ENCODE measurements around the gene ABCC8.

Gene ABCC8

GRCh38 chr11:17490938-17491337 lies 14.3 kb upstream of the ABCC8 start:
- Histone ChIP-seq H3K4me1 (peaks cover 68% of the 10 kb centered on the region), H3K9ac (no peak overlapping the region), H3K9me3 (no peaks in the 10 kb centered on the region), H3K4me3 (no peak overlapping the region), H4K20me1 (peaks cover 6% of the 10 kb centered on the region; the same call in 1 of the 2 replicates), H3K27me3 (0 out of 2 replicates have a peak, but pooled peaks cover 3% of the 10 kb centered on the region), H3K36me3 (no peaks in the 10 kb centered on the region), H3K4me2 (peak overlapping the region; percentile 80), H3K27ac (no peak overlapping the region)
- TF ChIP-seq Cebpa-rat (IDR thresholded peaks at IDR 0.05) = no peak

GRCh38 chr11:17490232-17490631 lies 13.6 kb upstream of the ABCC8 start:
- H3K27me3 ChIP-seq = 0 out of 2 replicates have a peak, but pooled peaks cover 3% of the 10 kb centered on the region
- no peak; the same call in 1 of the 2 replicates for TF ChIP-seq Cebpa-rat (IDR thresholded peaks at IDR 0.05)
- H3K36me3 ChIP-seq = no peaks in the 10 kb centered on the region
- H3K4me3 ChIP-seq = no peak overlapping the region
- H3K4me2 ChIP-seq = peak overlapping the region; percentile 80
- peaks cover 61% of the 10 kb centered on the region for H3K4me1 ChIP-seq
- H3K9ac ChIP-seq = no peak overlapping the region
- peaks cover 6% of the 10 kb centered on the region; the same call in 1 of the 2 replicates for H4K20me1 ChIP-seq
- no peaks in the 10 kb centered on the region for H3K9me3 ChIP-seq
- H3K27ac ChIP-seq = no peak overlapping the region

- H3K27me3 ChIP-seq = 0 out of 2 replicates have a peak, but pooled peaks cover 3% of the 10 kb centered on the region
- H3K9me3 ChIP-seq = no peaks in the 10 kb centered on the region
- peaks cover 6% of the 10 kb centered on the region; the same call in 1 of the 2 replicates for H4K20me1 ChIP-seq
- H3K36me3 ChIP-seq = no peaks in the 10 kb centered on the region
- no peak overlapping the region for H3K27ac ChIP-seq
- no peak overlapping the region for H3K9ac ChIP-seq
- peak overlapping the region; percentile 80 for H3K4me2 ChIP-seq
- H3K4me3 ChIP-seq = no peak overlapping the region
- TF ChIP-seq Cebpa-rat (IDR thresholded peaks at IDR 0.05) = no peak
- H3K4me1 ChIP-seq = peaks cover 61% of the 10 kb centered on the region
These were observed 13.1 kb upstream of the ABCC8 start for GRCh38 chr11:17489751-17490150.

- Histone ChIP-seq H3K9me3 (no peaks in the 10 kb centered on the region), H4K20me1 (peaks cover 6% of the 10 kb centered on the region; the same call in 1 of the 2 replicates), H3K4me2 (peak overlapping the region; percentile 80), H3K27ac (no peak overlapping the region), H3K27me3 (0 out of 2 replicates have a peak, but pooled peaks cover 3% of the 10 kb centered on the region), H3K36me3 (no peaks in the 10 kb centered on the region), H3K9ac (no peak overlapping the region), H3K4me3 (no peak overlapping the region), H3K4me1 (peaks cover 54% of the 10 kb centered on the region)
- no peak for TF ChIP-seq Cebpa-rat (IDR thresholded peaks at IDR 0.05)
These were observed 11.9 kb upstream of the ABCC8 start for GRCh38 chr11:17488563-17488962.

GRCh38 chr11:17486646-17487045 lies 10.0 kb upstream of the ABCC8 start:
- H3K4me2 ChIP-seq = no peak overlapping the region
- no peaks in the 10 kb centered on the region for H3K27me3 ChIP-seq
- H3K4me1 ChIP-seq = peaks cover 40% of the 10 kb centered on the region
- H3K4me3 ChIP-seq = no peak overlapping the region
- no peaks in the 10 kb centered on the region for H3K36me3 ChIP-seq
- TF ChIP-seq Cebpa-rat (IDR thresholded peaks at IDR 0.05) = no peak
- H4K20me1 ChIP-seq = peaks cover 6% of the 10 kb centered on the region; the same call in 1 of the 2 replicates
- no peak overlapping the region for H3K9ac ChIP-seq
- H3K9me3 ChIP-seq = no peaks in the 10 kb centered on the region
- no peak overlapping the region for H3K27ac ChIP-seq

- peaks cover 11% of the 10 kb centered on the region for H3K4me1 ChIP-seq
- H3K27ac ChIP-seq = no peak overlapping the region
- no peaks in the 10 kb centered on the region for H3K36me3 ChIP-seq
- no peak for TF ChIP-seq Cebpa-rat (IDR thresholded peaks at IDR 0.05)
- no peaks in the 10 kb centered on the region for H3K9me3 ChIP-seq
- no peak overlapping the region for H3K9ac ChIP-seq
- no peaks in the 10 kb centered on the region for H4K20me1 ChIP-seq
- peaks cover 7% of the 10 kb centered on the region; the same call in 1 of the 2 replicates for H3K27me3 ChIP-seq
- no peak overlapping the region for H3K4me3 ChIP-seq
- H3K4me2 ChIP-seq = no peak overlapping the region
These were observed 6.9 kb upstream of the ABCC8 start for GRCh38 chr11:17483505-17483904.

- H3K4me2 ChIP-seq = no peak overlapping the region
- H3K27me3 ChIP-seq = peaks cover 23% of the 10 kb centered on the region
- H3K9me3 ChIP-seq = no peaks in the 10 kb centered on the region
- H3K36me3 ChIP-seq = no peaks in the 10 kb centered on the region
- H4K20me1 ChIP-seq = no peaks in the 10 kb centered on the region
- H3K27ac ChIP-seq = no peak overlapping the region
- peaks cover 8% of the 10 kb centered on the region; the same call in 1 of the 2 replicates for H3K4me1 ChIP-seq
- H3K9ac ChIP-seq = no peak overlapping the region
- H3K4me3 ChIP-seq = no peak overlapping the region
- TF ChIP-seq Cebpa-rat (IDR thresholded peaks at IDR 0.05) = no peak
These were observed 5.3 kb upstream of the ABCC8 start for GRCh38 chr11:17481905-17482304.

GRCh38 chr11:17479284-17480214 lies 2.9 kb upstream of the ABCC8 start:
- H3K4me1 ChIP-seq = peaks cover 13% of the 10 kb centered on the region; the same call in 1 of the 2 replicates
- H3K4me3 ChIP-seq = no peak overlapping the region
- TF ChIP-seq Cebpa-rat (IDR thresholded peaks at IDR 0.05) = no peak
- H3K27me3 ChIP-seq = peaks cover 46% of the 10 kb centered on the region
- H3K9ac ChIP-seq = no peak overlapping the region
- no peaks in the 10 kb centered on the region for H3K9me3 ChIP-seq
- no peak overlapping the region for H3K4me2 ChIP-seq
- H3K27ac ChIP-seq = no peak overlapping the region
- H4K20me1 ChIP-seq = peaks cover 9% of the 10 kb centered on the region; the same call in 1 of the 2 replicates
- no peaks in the 10 kb centered on the region for H3K36me3 ChIP-seq

GRCh38 chr11:17478070-17478469 lies 1.4 kb upstream of the ABCC8 start:
- Histone ChIP-seq H3K4me3 (no peak overlapping the region), H3K36me3 (no peaks in the 10 kb centered on the region), H3K27me3 (peaks cover 58% of the 10 kb centered on the region), H3K4me1 (peaks cover 13% of the 10 kb centered on the region; the same call in 1 of the 2 replicates), H3K9ac (no peak overlapping the region), H3K9me3 (no peaks in the 10 kb centered on the region), H3K4me2 (no peak overlapping the region), H4K20me1 (peaks cover 9% of the 10 kb centered on the region; the same call in 1 of the 2 replicates), H3K27ac (no peak overlapping the region)
- no peak for TF ChIP-seq Cebpa-rat (IDR thresholded peaks at IDR 0.05)

GRCh38 chr11:17477361-17477760 lies 716 bp upstream of the ABCC8 start:
- H3K4me3 ChIP-seq = no peak overlapping the region
- H3K9ac ChIP-seq = no peak overlapping the region
- no peak overlapping the region for H3K4me2 ChIP-seq
- no peak for TF ChIP-seq Cebpa-rat (IDR thresholded peaks at IDR 0.05)
- H3K4me1 ChIP-seq = peaks cover 13% of the 10 kb centered on the region; the same call in 1 of the 2 replicates
- H3K27me3 ChIP-seq = peaks cover 63% of the 10 kb centered on the region
- no peaks in the 10 kb centered on the region for H3K36me3 ChIP-seq
- no peak overlapping the region for H3K27ac ChIP-seq
- H4K20me1 ChIP-seq = peaks cover 9% of the 10 kb centered on the region; the same call in 1 of the 2 replicates
- H3K9me3 ChIP-seq = no peaks in the 10 kb centered on the region
